Measurements from ENCODE around the gene PPP1R9B. TPM values are rescaled to one million over a fixed set of nuclear protein-coding genes. Genes with fewer than 3 reads are reported as not detected.

Gene PPP1R9B
- total RNA-seq, 2 donors from 2014 or later: 36.2 to 79.7 TPM

- peaks cover 0 to 7% of the 10 kb centered on the region in 2 donors for H3K36me3 ChIP-seq
- 47% methylated on average over 19 of the region's 19 CpGs for WGBS
- peaks cover 5% of the 10 kb centered on the region for H3K27me3 ChIP-seq (replicated peaks; ENCODE audit: insufficient read depth)
- no peaks in the 10 kb centered on the region for H3K9me3 ChIP-seq
- no peak overlapping the region for H3K4me3 ChIP-seq
- TF ChIP-seq POLR2AphosphoS5 (IDR thresholded peaks at IDR 0.05): no peak
- no peak for TF ChIP-seq POLR2A (IDR thresholded peaks at IDR 0.05)
- TF ChIP-seq CTCF (IDR thresholded peaks at IDR 0.05): no peak
- no peak for DNase-seq (ENCODE audit: low spot score)
- intact Hi-C loops (cut with DNase I): no loop called here
- H3K4me1 ChIP-seq (replicated peaks): no peaks in the 10 kb centered on the region
- H3K27ac ChIP-seq: no peak overlapping the region
Measured at GRCh38 chr17:50130559-50131305, 19.7 kb downstream of the PPP1R9B start.

- TF ChIP-seq CTCF (IDR thresholded peaks at IDR 0.05) (no peak), POLR2A (IDR thresholded peaks at IDR 0.05) (no peak)
- WGBS: 1% methylated on average over 66 of the region's 84 CpGs
- no peak within 1 kb of the TSS for H3K27ac ChIP-seq
- no peak for DNase-seq (ENCODE audit: low spot score)
- H3K36me3 ChIP-seq: peaks cover 0 to 3% of the 10 kb centered on the region in 2 donors
- H3K4me1 ChIP-seq (replicated peaks): no peaks in the 10 kb centered on the region
- intact Hi-C loops (cut with DNase I): no loop called here
- H3K9me3 ChIP-seq: no peaks in the 10 kb centered on the region
- H3K4me3 ChIP-seq: peak within 1 kb of the TSS; percentile 35 to 49
- H3K27me3 ChIP-seq (replicated peaks; ENCODE audit: insufficient read depth): peaks cover 5% of the 10 kb centered on the region
Measured at GRCh38 chr17:50129728-50130558, 20.5 kb downstream of the PPP1R9B start, which contains the start of gene SAMD14. Gene SAMD14, minus strand, starts transcription at chr17:50130160. Its CDS starts 5,201 bp downstream, at chr17:50124959.

- Histone ChIP-seq H3K27ac (no peak overlapping the region), H3K27me3 (replicated peaks; ENCODE audit: insufficient read depth) (peaks cover 5% of the 10 kb centered on the region), H3K4me1 (replicated peaks) (no peaks in the 10 kb centered on the region), H3K4me3 (peak overlapping the region; percentile 35 to 49), H3K36me3 (no peaks in the 10 kb centered on the region), H3K9me3 (no peaks in the 10 kb centered on the region)
- TF ChIP-seq POLR2AphosphoS5 (IDR thresholded peaks at IDR 0.05) (no peak), POLR2A (IDR thresholded peaks at IDR 0.05) (no peak), CTCF (IDR thresholded peaks at IDR 0.05) (no peak)
- intact Hi-C loops (cut with DNase I): no loop called here
- WGBS: under 1% methylated on average over 31 of the region's 31 CpGs
- no peak for DNase-seq (ENCODE audit: low spot score)
Measured at GRCh38 chr17:50129353-50129727, 21.1 kb downstream of the PPP1R9B start.

GRCh38 chr17:50128441-50129352 lies 21.8 kb downstream of the PPP1R9B start:
- H3K27me3 ChIP-seq (replicated peaks; ENCODE audit: insufficient read depth): peaks cover 5% of the 10 kb centered on the region
- no peak for TF ChIP-seq CTCF (IDR thresholded peaks at IDR 0.05)
- no peak for TF ChIP-seq POLR2A (IDR thresholded peaks at IDR 0.05)
- no peak for TF ChIP-seq POLR2AphosphoS5 (IDR thresholded peaks at IDR 0.05)
- WGBS: 28% methylated on average over 32 of the region's 32 CpGs
- no peak overlapping the region for H3K27ac ChIP-seq
- H3K36me3 ChIP-seq: no peaks in the 10 kb centered on the region
- intact Hi-C loops (cut with DNase I): no loop called here
- no peaks in the 10 kb centered on the region for H3K4me1 ChIP-seq (replicated peaks)
- H3K9me3 ChIP-seq: no peaks in the 10 kb centered on the region
- H3K4me3 ChIP-seq: peak overlapping the region; percentile 35 to 49
- no peak for DNase-seq (ENCODE audit: low spot score)

All from prostate gland (tissue), 2 donors.